RWPE1 (cell line): ENCODE data around the gene CENPO.
A peak's percentile ranks its signal among the peaks of the same experiment; 100 is the strongest.
"Not testable (repeated sequence)": the region's sequence is repeated elsewhere in the genome, so short reads cannot be mapped to it uniquely, and the experiment has no call there.

Experiments
- CTCF ChIA-PET: fragments of 350-600 bp; sonication (Branson Sonifier 250); formaldehyde crosslinking; extraction: SDS; loops from one replicate; lab custom pipeline; 2021; lab: Yijun Ruan, JAX
- POLR2A ChIA-PET: fragments of 400-600 bp; formaldehyde crosslinking; extraction: SDS; loops from one replicate; lab custom pipeline; 2020; ENCODE audit warnings: antibody characterized with exemption; ENCODE audit not compliant: low non-redundant PET; lab: Yijun Ruan, JAX
- DNase-seq: peaks from one replicate; pipeline ENCODE4 v3.0.0; 2012; ENCODE audit warnings: low spot score
- H3K27ac ChIP-seq: fragments of 450-650 bp; 2 replicates; pipeline ENCODE4 v1.5.1; 2017
- CTCF ChIP-seq: fragments of 450-650 bp; conservative IDR thresholded peaks from 2 replicates; pipeline ENCODE4 v1.5.1; 2017; ENCODE audit warnings: low read depth, mild to moderate bottlenecking

The CENPO gene

DNA sequence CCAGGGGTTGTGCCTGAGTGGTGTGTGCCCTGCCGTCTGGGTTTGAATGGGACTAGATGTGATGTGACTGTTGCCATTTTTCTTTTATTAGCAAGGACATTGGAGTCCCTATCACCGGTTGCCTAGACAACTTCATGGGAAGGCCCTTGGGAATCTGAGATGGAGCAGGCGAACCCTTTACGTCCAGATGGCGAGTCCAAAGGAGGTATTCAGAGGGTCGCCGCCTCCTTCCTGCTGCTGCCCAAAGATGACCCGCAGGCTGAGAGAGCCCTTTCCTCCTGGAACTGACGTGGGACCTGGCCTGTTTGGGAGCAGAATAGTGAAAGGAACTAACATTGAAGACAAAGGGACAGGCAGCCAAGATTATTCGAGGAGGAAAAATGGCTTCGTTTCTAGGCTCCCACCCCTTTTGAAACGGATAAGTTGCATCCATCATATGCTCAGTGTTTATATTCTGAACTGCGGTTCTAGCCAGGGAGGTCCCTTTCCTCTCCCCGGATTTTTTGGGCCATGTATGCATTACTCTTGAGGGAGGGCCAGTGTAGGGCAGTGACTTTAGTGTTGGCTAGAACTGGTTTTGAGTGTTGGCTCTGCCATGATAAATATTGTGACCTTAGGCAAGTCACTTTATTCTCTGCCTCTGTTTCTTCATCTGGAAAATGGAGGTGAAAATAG, 673 bp downstream of the CENPO start:
- ChIA-PET POLR2A (interaction anchor here (0.6 kb wide), 1 partner anchor 280 kb away, joined by 9 read pairs; no protein-coding TSS in a partner anchor), CTCF (interaction anchor here (0.6 to 1.6 kb wide), 2 partner anchors 16 to 848 kb away, joined by 4 to 13 read pairs; no protein-coding TSS in a partner anchor)
- peak; percentile 12 for DNase-seq
- no peak for TF ChIP-seq CTCF
- peak overlapping the region; percentile 94 for H3K27ac ChIP-seq

DNA sequence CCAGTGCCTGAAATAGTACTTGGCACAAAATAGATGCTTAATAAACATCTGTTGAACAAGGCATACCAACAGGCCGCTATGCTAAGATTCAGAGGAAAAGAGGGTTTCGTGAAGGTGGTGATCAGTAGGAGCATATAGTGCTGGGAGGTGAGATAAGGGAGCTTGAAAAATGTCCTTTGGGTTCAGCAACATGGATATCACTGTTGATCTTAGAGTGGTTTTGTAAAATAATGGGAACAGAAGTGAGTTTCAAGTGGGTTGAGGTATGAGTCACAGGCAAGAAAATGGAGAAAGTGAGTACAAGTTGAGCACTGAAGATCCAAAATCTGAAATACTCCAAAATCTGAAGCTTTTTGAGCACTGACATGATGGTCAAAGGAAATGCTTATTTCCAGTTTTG, 4.4 kb downstream of the CENPO start:
- TF ChIP-seq CTCF = no peak
- CTCF ChIA-PET = no interaction called here
- DNase-seq = no peak
- POLR2A ChIA-PET = no interaction called here
- H3K27ac ChIP-seq = no peak overlapping the region

DNA sequence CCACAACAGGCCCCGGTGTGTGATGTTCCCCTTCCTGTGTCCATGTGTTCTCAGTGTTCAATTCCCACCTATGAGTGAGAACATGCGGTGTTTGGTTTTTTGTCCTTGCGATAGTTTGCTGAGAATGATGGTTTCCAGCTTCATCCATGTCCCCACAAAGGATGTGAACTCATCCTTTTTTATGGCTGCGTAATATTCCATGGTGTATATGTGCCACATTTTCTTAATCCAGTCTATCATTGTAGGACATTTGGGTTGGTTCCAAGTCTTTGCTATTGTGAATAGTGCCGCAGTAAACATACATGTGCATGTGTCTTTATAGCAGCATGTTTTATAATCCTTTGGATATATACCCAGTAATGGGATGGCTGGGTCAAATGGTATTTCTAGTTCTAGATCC, 7.3 kb downstream of the CENPO start:
- POLR2A ChIA-PET, DNase-seq, CTCF ChIA-PET, H3K27ac ChIP-seq: not testable (repeated sequence)

- CTCF ChIA-PET = interaction anchor here (1.5 kb wide), 1 partner anchor 13 kb away, joined by 4 read pairs; the partner anchor contains the start of genes CENPO and PTRHD1
- DNase-seq, POLR2A ChIA-PET: not testable (repeated sequence)
- peak overlapping the region; percentile 60 for H3K27ac ChIP-seq
Observed at GRCh38 chr2:24805811-24806660, 12.8 kb downstream of the CENPO start.

DNA sequence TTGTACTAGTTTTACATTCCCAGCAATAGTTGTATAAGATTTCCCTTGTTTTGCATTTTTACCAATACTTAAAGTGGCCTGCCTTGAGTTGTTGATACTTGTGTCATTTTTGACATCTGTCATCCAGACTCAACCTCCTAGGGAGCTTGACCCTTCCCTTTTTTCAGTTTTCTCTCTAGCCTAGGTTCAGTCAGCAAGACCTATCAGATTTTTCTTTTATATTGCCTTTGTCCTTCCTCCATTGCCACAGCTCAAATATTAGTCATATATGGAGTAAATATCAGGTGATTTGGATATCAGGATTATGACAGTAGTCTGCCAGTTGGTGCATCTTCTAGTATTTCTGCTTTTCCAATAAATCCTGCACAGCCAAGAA, 13.4 kb downstream of the CENPO start:
- TF ChIP-seq CTCF = no peak
- CTCF ChIA-PET = interaction anchor here (1.5 kb wide), 1 partner anchor 14 kb away, joined by 4 read pairs; the partner anchor contains the start of genes CENPO and PTRHD1
- no peak overlapping the region for H3K27ac ChIP-seq
- no peak for DNase-seq
- POLR2A ChIA-PET = no interaction called here

- DNase-seq = no peak
- ChIA-PET POLR2A (no interaction called here), CTCF (interaction anchor here (0.6 to 0.7 kb wide), 3 partner anchors 11 to 370 kb away, joined by 3 to 9 read pairs (median 3); no protein-coding TSS in a partner anchor)
- no peak for TF ChIP-seq CTCF
- H3K27ac ChIP-seq = no peak overlapping the region
Observed at GRCh38 chr2:24809316-24810007, 16.2 kb downstream of the CENPO start.

DNA sequence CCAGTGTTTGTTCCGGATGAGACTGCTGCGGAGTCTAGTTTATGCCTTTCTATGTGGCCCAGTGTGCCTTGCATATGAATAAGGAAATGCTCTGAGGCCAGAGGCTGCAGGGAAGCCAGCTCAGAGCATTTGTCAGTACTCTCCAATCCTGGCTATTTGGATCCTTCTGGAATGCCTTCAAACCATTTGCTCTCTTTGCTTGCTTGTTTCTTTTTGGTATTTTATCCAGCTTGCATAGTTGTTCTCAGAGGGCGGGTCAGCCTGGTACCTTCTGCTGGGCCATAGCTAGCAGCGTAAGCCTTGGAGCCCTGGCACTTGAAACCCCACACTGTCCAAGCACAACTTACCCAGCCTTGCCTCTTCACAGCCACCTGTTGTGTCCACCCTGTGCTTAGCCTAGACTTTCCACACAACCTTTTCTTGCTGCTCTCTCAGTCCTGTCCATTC, 20.5 kb downstream of the CENPO start:
- POLR2A ChIA-PET = no interaction called here
- DNase-seq = no peak
- CTCF ChIA-PET = no interaction called here
- no peak for TF ChIP-seq CTCF
- H3K27ac ChIP-seq = no peak overlapping the region
